GOT3 (cell line): ENCODE results near the gene FGD4.
"Not testable (repeated sequence)": the region's sequence is repeated elsewhere in the genome, so short reads cannot be mapped to it uniquely, and the experiment has no call there.

Experiments used
- DNase-seq: peaks from one replicate; lab custom pipeline; 2025; ENCODE audit warnings: mixed read lengths; lab: John Stamatoyannopoulos, UW

The FGD4 gene

DNA sequence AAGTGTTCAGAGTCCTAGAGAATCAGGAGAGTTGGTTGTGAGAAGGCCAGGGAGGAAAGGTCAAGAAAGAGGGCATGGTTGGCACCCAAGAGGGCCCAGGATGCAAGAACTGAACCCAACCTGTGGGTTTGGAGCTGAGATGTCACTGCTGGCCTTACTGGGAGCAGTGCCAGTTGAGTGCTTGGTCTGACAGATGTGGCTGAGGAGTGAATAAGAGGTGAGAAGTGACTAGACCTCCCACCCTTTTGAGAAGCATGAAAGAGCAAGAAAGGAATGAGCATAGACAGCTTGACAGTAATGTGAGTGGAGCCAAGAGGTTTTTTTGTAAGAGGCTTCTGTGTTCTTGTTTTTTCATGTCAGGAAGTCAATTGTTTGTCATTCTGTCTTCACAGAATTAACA lies 95.3 kb downstream of the FGD4 start:
- no peak for DNase-seq

DNA sequence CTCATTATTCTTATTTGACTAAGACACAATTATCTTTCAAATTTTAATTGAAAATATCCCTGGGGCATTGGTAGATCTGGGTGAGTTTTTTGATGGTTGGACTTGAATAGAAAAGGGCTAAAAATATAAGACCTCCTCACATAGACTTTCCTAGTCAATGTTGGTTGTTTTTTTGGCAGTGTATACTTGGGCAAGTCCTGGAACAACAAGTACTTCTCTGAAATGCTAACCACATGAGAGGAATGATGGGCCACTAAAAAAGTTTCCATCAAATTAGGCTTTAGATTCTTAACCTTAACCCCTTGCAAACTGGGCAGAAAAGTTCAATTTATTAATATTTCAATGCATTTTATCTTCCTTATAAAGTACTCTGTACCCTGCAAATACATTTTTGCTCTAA lies 97.6 kb downstream of the FGD4 start:
- no peak for DNase-seq

DNA sequence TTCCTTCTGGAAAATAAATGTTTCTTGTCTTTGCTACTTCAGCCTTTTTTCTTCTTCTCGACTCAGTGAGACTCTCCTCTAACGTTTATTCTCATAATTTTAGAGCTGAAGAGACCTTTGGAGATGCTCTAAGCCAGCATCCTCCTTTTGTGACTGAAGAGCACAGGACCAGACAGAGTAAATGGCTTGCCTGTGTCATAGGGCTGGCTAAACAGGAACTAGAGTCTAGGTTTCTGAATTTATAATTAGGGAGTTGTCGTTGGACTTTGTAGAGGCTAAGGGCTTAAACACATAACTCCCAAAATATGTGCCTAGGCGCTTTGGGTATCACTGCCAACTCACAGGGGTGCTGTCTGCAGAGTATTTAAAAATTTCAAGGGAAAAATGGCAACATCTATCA lies 98.5 kb downstream of the FGD4 start:
- DNase-seq = no peak

DNA sequence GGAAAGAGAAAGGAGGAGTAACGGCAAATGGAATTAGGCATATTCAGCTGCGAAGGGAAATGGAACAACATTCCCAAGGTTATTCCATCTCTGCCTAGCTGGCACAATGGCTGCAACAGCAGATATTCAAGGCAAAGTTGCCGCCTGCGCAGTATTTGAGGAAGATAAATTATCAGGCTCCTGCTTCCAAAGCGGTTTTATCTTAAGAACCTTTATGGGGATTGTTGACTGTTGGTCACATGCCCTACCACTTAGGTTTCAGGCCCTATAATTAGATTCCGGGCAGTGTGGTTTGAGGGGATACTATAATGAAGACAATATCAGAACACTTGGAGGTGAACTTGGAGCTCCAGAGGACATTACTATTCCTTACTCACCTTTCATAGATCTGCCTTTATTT lies 99.7 kb downstream of the FGD4 start:
- no peak for DNase-seq

DNA sequence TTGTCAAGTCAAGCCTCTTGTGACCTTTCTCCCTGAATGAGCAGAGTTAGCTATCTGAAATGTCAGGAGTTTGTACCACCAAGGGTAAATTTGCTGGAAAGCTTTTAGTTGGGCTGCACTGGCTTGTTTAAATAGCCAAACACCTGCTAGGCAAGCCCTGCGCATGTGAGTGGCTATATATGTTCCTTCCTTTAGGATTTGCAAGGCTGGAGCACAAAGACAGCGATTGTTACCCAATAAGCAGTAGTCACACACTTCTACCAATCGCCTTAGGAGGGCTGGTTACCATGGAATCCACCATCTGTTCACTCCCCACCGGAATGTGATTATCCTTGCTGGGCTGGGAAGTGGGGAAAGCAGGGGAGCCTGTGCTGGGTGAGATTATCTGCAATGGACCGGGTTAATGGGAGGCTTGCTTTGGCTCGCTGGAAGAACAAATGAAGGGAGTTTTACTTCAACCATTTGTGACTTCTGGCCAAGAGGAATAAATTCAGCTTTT lies 102.5 kb downstream of the FGD4 start:
- no peak for DNase-seq

DNA sequence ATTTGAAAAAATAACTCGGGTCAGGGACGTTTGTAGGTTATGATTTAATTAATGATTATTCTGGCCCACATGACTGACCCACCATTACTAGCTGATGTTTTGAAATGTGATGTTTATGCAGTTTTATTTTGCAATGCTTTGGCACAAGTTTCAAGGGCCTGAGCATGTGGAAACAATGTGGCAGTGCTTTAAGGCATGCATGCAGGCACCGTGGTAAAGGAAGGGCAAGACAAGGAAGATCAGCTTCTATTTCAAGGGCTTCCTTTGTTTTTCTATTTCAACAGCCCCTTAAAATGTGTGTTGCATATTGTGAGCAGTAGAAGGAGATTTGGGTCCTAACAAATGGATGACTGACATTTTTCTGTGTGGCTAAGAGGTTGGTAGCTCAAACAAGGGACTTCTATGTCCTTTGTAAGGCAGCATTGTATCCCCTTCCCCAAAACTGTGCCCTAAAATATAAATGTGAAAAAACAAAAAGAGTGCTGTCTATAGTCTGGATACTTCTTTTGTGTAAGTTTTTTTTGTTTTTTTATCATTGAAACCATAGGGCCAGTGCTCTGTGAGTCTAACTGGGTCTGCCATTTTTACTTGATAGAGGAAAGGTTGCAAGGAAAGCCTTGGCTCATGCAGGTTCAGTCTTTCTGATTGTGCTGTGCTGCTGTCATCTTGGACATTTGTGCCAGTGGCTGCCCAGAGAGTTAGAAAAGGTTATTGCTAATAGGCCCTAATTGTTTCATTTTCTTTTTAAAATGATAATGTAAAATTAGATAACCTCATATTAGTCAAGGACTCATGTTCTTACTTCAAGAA lies 103.5 kb downstream of the FGD4 start:
- no peak for DNase-seq

DNA sequence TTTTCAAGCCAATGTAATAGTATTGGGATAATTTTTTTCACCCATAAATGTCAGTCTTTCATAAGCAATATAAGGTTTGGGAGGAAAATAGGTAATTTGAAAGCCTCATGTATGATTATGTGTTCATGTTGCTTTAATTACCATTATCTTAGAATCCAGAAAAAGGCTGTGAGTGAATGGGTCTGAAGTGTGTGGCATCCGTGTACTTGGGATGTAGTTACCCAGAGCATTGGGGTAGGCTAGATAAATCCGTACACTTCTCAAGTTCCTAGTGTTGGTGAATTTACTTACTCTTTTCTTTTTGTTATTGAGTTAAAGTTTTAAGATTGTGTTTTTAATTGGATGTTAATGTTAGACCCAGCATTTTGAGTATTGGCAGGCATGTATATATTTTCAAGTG lies 104.4 kb downstream of the FGD4 start:
- no peak for DNase-seq

DNA sequence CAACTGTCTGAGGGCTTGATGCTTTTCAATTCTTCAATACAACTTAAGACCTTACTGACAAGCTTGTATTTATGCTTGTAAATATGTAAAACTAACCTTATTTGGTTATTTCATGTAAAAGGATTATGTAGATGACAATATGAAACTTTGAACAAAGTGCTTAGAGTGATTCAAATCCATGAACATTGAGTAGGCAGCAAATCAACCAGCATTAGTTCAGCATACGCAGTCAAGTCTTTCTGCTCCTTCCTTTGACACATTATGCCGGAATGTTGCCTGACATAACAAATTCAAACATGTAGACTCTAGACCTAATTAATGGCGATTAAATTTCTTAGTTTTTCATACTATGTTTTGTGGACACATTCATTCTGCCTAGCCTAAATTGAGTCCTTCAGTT lies 105.2 kb downstream of the FGD4 start:
- DNase-seq = no peak

DNA sequence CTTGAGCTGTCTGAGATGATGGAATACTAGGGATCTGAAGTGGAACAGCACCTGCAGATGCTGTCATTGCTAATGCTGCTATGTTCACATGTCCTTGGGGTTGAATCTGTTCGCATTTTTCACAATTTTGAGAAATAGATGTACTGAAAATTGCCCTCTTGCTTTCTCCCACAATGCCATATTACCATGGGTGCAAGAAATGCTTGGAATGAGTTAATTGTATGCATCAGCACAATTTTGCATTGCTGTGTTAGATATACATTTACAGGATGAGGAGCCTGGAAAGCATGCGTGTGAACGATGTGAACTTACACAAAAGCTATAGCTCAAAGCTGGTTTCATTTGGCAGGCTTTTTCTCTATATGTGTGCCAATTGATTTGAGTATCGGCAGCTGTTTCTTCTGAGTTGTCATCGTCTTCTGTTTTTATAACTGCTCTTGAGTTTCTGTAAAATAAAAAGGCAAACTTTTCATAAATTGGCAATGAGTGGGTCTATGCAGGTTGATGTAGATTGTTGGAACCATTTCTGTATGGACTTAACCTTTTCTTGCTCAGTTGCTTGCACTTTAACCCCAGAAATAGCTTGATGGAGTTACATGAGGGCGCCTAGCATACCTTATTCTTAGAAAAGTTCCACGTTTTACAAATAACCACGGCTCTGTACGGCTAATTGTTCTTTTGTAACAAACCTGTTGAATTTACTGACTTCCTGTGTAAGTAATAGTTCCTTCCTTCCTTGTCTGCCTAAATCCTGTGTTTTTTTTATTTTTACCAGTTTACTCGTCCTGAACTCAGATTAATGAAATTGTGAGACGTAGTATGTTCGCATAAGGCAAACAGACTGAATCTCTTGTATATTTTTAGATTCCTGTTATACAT lies 105.9 kb downstream of the FGD4 start:
- DNase-seq = no peak

DNA sequence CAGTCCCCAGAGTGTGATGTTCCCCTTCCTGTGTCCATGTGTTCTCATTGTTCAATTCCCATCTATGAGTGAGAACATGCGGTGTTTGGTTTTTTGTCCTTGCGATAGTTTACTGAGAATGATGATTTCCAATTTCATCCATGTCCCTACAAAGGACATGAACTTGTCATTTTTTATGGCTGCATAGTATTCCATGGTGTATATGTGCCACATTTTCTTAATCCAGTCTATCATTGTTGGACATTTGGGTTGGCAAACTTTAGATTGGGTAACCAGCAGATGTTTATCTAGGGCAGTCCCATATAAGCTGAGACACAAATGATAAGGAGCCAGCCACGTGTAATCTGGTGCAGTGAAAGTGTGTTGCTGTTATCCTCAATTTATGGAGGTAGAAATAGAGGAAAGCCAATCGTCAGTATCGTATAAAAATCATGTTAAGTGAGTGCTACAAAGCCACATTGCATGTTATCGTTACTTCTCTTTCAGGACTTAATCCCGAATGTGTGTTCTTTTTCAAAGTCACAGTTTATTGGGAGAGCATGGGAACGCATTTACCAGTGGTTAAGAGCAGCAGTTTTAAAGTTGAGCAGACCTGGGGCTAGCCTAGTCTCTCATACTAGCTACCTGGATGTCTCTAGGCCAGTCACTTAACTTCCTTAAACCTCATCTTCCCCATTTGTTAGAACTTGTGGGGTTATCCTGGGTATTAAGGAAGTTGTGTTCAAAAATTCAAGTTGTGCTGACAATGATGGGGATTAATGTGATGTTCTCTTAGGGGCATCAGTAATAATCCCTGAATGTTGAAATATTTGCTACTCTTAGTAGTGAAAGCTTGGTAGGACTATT lies 108.0 kb downstream of the FGD4 start:
- not testable (repeated sequence) for DNase-seq

DNA sequence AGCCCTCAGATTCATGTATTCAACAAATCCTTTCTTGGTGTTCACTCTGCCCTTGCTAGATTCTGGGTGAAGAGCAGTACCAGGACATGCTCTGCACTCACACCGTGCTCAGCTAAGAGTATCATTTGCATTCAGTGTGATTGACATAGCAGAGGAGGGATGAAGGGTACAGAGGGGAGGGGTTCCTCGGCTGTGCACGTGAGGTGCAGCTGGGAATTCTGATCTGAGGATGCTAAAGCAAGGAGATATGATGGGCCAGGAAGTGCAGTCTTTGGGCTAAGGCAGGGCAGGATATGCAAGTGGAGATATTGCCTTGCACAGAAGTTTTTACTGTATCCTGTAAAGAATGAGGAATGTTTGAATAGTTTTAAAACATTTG lies 108.6 kb downstream of the FGD4 start:
- DNase-seq = no peak

DNA sequence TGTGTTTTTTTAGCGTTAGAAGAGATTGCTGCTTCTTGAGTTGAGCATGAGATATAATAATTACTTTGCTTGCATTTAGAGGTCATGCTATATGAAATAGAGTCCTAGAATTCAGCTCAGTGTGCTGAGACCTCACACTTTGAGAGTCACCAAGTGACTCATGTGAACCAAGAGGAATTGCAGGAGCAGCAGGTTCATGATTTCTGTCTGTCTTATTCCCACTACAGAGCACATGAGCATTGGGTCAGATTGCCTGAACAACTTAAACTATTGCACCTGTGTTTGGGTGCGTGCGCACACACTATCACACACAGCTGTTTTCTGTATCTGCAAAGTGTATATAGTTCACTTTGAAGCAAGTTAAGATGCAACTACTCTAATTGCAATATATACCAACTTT lies 109.3 kb downstream of the FGD4 start:
- no peak for DNase-seq

DNA sequence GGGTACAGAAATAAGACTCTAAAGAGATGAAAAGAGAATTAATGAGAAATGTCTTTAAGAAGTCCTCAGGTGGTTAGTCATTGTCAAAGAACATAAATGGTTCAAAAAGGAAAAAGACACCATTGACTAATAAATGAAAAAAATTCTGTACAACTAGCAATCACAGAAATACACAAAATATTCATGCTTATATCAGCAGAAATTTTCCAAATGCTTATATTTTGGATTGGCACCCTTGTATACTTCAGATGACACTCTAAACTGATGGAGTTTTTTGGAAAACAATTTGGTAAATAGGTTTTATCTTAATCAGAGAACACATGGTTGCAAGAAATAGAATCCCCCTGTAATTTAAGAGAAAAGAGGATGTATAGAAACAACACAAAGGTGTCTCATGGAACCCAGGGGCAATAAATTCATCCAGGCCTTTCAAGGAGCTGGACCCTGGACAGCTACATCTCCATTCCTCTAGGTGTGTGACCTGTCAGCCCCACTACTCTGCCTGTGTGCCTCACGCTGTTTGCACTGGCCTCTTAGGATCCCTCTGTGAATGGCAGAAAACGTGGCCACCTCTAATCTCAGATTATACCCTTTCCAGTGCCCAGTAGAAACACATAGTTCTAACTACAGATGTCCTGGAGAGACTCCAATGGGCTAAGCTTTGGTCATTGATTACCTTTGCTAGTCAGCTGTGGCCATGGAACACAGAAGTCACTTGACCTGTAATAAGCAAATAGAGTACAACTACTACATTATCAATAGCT lies 110.2 kb downstream of the FGD4 start:
- DNase-seq = no peak

DNA sequence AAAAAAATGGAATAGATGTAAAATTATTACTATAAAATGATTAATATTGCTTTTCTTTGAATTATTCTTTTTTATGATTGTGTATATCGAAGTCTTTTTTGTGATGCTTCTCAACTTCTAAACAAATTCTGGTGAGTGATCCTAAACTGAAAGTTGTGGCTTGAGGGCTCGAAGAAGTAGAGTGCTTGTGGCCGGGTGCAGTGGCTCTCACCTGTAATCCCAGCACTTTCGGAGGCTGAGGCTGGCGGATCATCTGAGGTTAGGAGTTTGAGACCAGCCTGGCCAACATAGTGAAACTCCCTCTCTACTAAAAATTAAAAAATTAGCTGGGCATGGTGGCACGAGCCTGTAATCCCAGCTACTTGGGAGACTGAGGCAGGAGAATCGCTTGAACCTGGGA lies 112.6 kb downstream of the FGD4 start:
- DNase-seq = not testable (repeated sequence)

DNA sequence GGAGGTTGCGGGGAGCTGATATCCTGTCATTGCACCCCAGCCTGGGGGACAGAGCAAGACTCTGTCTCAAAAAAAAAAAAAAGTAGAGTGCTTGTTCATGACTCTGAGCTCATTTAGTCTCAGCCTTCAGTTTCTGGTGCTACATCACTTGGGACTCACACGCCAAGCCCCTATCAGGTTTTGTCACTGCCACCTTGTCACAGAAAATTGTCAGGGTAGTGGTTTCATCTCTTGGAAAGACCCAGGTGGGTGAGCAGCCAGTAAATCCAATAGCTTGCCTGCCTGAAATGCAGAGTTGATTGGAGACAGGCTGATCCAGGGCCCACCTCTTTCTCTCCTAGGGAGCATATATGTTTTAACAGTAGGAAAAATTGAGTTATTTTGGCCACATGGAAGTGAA lies 113.0 kb downstream of the FGD4 start:
- no peak for DNase-seq

DNA sequence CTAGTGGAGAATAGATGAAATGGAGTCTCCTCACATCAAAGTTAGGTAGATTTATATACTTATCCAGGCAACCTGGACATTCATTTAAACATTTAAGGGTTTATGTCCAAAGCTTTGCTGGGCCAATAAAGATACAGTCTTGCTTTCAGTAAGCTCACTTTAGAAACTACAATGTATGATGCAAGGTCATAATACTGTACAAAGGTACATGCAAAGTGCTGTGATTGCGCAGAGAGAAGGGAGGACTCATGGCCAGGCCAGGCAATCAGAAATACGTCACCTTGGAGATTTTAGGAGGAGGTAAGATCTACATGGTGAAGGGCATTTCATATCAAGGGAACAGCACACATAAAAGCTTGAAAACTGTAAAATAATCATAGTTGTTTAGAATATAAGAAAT lies 113.6 kb downstream of the FGD4 start:
- no peak for DNase-seq

DNA sequence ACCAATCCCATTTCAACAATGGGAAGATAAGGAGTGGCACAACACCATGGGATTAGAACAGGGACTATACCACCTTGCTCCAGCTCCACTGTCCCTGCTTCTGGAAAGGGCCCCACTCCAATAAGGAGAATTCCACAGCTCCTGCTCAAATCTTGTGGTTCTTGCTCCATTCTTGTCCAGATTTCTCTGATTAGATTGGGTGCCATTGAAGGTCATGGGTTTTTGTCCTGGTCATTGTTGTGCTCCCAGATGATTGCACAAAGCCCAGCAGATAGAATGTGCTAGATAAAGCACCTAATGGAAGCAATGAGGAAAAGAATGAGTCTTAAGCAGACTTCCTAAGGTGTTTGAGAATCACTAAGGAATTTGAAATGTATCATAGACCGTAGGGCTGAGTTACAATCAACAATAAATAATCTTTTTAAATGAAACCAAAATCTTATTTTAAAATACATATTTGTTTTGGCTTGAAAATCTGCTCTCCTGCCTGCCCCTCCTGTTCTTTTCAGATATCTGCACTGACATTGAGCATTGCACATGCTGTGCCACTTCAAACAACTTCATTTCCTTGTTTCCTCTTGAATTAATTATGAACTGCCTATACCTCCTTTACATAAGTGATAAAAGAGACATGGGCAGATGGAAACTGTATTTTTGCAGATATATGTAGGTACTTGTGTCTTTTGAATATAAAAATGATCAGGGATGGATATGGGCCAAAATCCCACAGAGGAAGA lies 115.9 kb downstream of the FGD4 start:
- DNase-seq = no peak

DNA sequence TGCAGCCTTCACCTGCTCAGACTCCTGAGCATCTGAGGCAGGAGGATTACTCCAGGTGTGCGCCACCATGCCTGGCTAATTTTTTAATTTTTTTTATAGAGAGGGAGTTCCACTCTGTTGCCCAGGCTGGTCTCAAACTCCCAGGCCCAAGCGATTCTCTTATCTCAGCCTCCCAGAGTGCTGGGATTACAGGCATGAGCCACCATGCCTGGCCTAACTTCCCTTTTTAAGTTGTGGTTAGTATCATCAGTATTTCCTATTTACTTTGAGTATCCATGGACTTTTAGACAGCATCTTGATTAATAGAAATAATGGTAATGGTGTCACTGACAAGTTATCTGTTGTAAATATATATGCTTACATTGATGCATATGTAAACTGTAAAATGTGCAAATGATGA lies 116.9 kb downstream of the FGD4 start:
- DNase-seq = no peak

DNA sequence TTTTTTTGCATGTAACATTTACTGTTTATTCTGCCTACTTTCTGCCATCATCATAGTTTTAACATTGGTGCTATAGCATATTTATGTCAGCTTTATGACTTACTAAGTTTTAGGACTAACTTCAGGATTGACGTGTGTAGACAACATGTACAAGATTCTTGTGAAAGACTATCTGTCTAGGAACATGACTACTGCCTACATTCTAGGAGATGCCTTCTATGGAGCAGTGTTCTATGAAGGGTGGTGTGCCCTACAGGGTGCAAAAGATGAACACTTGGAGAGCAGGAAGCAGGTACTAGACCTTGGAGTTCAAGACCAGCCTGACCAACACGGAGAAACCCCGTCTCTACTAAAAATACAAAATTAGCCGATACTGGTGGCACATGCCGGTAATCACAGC lies 118.6 kb downstream of the FGD4 start:
- DNase-seq = no peak

DNA sequence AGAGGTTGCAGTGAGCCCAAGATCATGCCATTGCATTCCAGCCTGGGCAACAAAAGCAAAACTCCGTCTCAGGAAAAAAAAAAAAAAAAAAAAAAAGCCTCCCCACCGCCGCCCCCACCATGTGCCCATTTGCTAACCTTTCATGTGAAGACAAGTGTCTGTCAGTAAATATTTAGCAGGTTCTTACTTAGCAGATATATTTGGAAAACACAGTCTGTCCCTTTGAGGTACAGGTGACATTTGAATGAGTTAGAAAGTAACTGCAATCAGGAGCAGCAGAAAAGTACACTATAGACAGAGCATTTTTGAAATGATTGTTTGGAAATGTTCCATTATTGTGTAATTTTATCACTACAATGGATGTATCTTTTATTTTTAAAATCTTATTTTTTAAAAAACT lies 119.7 kb downstream of the FGD4 start:
- DNase-seq = no peak
